Stromal cell of bone marrow (primary cell): ENCODE measurements around the gene PLCG1.
"Not testable (repeated sequence)": the region's sequence is repeated elsewhere in the genome, so short reads cannot be mapped to it uniquely, and the experiment has no call there.

ENCODE experiments used
- DNase-seq: peaks from one replicate; pipeline ENCODE4 v3.0.0-alpha.2; 2012; ENCODE audit warnings: low read depth

PLCG1 gene

DNA sequence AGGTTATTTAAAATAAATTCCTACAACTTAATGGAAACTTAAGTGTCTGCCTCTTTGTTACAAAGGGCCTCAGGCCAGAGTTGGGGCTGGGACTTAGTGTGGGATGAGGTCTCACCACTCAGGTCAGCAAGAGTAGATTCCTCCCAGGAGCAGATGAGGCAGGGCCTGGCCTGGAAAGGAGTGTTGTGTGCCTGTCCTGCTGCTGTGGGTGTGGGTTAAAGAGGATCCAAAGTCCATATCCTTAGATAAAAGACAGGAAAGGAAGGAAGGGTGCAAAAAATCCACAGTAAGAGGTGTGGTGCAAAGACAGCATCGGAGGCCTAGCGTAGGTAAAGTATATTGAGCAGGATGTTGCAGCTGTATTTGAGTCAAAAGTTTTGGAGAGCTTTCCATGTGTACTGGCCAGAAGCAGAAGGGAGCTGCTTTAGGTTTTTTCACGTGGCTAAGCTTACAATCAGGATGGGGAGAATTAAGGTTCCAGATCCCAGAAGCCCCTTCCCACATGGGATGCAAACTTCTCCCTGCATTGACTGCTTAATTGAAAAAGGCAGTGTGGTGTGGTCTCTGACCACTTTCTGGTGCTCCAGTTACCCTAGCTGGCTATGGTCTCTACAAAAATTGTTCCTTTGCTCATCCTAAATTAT, 12.8 kb upstream of the PLCG1 start:
- no peak for DNase-seq

DNA sequence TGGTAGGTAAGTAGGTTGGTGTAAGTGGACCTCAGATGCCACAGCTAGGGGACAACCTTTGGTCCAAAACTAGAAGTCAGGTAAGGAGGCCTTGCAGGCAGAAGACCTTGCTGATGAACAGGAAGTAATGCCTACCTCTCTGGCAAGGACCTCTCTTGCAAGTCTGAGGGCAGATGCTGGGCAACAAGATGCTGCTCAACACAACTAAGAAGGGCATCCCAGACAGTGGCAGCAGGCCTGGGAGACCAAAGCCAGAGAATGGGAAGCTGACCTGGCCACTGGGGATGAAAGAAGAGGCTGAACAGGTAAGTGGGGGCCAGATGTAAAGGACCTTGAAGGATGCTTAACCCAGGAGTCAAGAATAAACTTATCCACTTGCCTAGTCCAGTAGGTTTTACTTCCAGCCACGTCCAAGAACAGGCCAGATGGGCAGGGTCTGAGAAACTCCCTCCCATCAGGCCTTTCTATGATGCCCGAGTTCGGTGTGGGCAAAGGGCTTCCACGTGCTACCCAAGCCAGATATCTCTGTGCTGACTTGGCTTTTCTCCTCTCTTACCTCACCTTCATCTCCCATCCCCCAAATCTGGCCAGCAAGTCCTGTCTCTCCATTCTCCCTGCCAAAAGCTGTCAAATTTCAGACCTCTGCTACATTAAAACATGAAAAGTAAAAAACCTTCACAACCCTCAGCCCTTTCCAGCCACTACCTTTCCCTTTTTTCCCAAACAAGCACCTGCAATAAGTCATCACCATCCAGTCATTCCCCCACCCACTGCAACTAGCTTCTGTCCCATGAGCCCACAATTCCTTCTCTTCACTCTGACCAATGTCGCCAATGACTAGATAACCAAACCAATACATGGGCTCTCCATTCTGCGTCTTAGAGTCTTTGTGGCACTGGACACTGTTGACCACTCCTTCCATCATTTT, 11.5 kb upstream of the PLCG1 start:
- DNase-seq = no peak

DNA sequence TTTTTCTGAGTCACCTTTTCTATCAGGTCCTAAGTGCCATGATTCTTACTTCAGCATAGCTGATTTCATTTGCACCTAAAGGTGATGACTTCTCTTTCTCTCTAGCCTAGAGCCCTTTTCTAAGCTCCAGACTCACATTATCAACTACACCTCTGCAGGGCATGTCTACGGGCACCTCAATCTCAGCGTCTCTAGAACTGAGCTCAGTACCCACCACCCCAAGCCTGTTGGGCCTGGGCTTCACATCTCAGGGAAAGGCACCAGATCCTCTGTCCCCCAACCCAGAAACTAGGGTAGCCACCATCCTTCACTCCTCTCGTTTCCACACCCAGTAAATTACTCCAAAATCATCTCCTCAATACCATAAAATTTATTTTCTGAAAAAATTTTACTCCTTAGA, 10.6 kb upstream of the PLCG1 start:
- DNase-seq = no peak

- DNase-seq = not testable (repeated sequence)
These were observed 9.0 kb upstream of the PLCG1 start for GRCh38 chr20:41128317-41128716.

DNA sequence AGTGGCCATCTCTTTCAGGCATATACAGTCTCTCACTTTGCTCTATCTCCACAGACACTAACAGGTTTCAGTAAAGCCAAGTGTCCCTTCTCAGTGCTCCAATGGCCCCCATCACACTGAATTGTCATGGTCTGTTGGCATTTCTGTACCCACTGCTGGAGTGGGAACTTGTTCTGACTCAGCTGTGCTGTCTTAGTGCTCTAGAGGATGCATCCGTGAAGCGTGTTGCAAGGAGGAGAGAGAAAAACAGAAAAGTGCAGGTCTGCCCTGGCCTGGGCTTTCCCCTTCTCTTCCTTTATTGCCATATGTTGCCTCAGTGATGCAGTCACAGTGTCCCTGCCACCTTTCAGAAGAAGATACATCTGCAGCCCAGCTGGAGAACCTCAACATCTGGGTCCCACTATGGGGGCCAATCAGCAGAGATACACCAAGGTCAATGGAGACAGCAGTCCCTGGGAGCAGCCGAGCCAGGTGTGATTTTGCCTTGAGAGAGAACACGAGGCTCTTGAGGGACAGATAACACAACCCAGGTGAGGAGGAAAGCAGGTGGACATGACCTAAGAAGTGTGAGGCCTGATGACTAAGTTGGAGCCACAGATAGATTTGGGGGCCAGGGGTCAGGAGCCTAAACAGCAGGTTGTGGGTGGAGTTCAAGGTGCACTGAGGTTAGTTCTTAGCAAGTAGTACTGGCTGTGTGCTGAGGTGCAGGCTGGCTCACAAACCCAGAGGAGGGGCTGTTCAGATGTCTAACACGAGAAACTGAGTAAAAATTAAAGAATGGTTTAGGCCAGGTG, 5.6 kb upstream of the PLCG1 start:
- DNase-seq = no peak

GRCh38 chr20:41132388-41132775, 5.0 kb upstream of the PLCG1 start:
- not testable (repeated sequence) for DNase-seq

DNA sequence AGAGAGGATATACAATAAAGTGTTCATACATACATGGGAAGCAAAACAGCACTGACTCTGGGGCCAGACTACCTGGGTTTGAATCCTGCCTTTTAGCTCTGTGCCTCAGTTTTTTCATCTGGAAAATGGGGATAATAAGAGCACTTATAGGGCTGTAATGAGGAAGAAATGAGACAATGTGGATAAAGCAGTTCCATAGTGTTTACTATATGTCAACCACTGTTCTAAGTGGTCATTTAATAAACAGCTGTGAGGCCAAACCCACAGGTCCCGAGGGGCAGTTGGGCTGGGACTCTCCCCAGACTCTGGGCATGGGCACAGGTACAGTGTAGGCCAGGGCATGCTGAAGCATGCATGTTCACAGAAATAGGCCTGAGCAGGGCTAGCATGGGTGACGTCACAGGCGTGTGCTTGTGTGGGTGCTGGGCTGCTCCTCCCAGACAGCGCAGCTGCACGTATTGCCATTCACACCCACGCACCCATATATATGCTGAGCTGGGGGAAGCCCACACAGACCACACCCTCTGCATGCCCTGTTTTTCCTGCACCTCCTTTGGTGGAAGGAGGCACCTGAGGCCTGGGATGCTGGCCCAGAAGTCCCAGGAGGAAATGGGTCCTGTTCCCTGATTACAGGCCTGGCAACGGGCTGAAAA, 3.5 kb upstream of the PLCG1 start:
- no peak for DNase-seq

DNA sequence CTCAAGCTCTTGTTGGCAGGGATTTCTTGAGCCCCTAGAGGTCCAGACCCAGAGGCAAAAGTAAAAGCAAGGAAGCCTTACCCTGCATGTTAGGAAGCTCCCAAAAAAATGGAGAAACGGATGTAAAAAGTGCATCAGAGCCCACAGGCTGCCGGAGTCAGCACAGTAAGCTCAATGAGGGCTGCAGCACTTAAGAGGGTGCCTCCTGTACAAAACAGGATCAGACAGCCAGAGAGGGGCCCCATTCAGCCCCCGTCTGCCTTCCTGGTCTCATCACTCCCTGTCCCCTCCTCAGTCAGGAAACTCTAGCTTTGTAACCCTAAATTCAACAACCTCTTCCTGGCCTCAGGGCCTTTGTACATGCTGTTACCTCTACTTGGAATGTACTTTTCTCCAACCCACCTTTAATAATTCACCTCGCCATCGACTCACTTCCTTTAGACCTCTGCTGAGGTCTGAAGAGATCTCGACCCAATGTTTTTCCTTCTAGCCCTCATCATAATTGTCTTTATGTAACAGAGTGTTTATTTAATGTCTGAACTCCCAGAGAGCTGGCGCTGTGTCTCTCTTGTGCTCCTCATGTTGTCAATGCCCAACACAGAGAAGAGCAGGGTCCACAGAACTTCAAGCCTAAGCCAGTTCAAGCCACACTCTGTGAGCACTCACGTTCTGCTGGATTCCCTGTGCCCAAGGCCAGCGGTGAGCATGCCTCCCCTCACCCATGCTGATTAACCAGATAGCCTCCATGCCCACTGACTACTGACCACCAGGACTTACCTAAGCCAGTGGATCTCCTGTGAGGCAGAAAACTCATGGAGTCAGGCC, 2.8 kb upstream of the PLCG1 start:
- no peak for DNase-seq

GRCh38 chr20:41135187-41135887, 2.0 kb upstream of the PLCG1 start:
- DNase-seq = no peak

DNA sequence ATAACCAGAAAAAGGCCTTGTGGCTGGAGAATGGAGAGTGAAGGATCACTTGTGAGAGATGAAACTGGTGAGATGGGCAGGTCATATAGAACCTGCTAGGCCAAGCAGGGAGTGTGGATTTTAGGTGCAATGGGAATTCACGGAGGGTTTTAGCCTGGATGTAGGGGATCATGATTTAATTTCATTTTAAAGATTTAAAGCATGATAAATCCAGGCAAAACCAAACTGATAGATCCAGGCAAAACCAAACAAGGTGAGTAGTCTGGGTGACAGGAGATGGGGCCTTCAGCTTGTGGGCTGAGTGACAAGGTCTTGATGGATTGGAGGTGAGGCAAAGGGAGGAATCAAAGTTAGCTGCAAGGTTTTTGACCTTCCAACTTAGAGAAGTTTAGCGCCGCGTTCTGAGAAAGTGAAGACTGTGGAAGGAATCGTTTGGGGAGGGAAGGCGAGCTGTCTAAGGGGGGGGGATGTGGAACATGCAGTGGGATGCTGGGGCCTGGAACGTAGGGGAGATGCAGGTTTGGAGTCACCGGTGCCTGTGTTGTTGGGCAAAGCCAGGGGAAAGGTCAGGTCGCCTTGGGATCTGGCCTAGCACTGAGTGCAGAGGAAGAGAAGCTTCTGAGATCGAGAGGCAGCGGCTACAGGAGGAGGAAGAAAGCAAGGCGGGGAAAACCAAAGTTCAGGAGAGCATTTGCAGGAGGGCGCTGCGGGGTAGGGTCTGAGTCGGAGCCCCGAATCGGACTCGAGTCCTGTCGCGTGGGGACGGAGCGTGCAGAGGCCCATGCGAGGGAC, 1.3 kb upstream of the PLCG1 start:
- no peak for DNase-seq

GRCh38 chr20:41137614-41138474, 501 bp downstream of the PLCG1 start:
- DNase-seq = no peak

- DNase-seq = no peak
These were observed 1.3 kb downstream of the PLCG1 start for GRCh38 chr20:41138475-41139226.

GRCh38 chr20:41139227-41140093, 2.1 kb downstream of the PLCG1 start:
- no peak for DNase-seq

DNA sequence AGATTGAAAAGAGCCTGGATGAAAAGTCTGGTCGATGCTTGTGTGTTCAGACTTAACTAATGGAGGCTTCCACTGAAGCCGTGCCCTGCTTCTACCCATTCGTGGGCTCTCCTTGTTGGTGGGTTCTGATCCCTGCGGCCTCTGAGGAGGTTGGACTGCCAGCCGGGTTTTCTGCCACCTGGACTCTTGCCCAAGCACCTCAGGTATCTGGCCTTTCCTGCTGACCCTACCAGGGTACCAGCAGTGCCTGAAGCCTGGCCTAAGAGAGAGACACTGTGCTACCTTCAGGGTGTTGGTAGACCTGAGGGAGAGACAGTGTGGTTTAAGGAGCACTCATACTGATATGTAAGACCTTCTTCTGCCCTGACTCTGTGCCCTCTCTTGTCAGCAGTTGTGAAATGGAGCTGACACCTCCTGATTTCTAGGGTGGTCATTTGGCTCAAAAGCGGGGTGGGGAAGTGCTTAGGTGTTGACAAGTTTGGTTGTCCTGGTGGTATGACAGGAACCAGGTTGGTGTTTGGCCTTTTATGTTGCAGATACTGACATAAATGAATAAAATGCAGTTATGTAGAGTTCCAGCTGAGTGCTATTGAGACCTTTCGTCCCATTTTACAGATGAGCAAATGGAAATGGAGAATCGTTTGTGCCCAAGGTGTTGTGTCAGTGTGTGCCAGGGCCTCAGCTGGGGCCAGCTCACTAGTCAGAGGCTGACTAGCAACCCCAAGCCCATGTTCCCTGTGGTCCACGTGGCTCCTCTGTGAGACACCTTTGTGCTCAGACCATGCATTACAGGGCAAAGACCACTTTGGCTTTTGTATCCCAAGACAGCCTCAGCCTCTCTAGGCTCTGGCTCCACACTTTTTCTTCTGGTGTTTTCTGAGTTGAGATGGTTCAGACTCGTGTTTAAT, 3.1 kb downstream of the PLCG1 start:
- no peak for DNase-seq

GRCh38 chr20:41141153-41141815, 3.9 kb downstream of the PLCG1 start:
- DNase-seq = no peak
